GM21528 (cell line): ENCODE data around the gene SHPK.
A peak's percentile ranks its signal among the peaks of the same experiment; 100 is the strongest.

Experiments used
- ATAC-seq: cut with Tn5 transposase; IDR thresholded peaks from one replicate; pipeline ENCODE4 v1.9.1; 2021; ENCODE audit warnings: mild to moderate bottlenecking, moderate library complexity; ENCODE audit not compliant: unreplicated experiment, low FRiP score

SHPK gene

GRCh38 chr17:3636154-3636907, at the start of gene SHPK, which contains the start of gene CTNS:
Gene SHPK (minus strand): TSS chr17:3636250. CDS start chr17:3636219, 31 bp downstream.
Gene CTNS (plus strand): TSS chr17:3636760. CDS start chr17:3640207, 3,447 bp downstream.
- ATAC-seq: peak; percentile 91

GRCh38 chr17:3685174-3685573, 49.1 kb upstream of the SHPK start:
- ATAC-seq: no peak

GRCh38 chr17:3683054-3683511, 47.0 kb upstream of the SHPK start:
- ATAC-seq: peak; percentile 61

- ATAC-seq: no peak
Observed at GRCh38 chr17:3682033-3682432, 46.0 kb upstream of the SHPK start.

GRCh38 chr17:3681565-3681964, 45.5 kb upstream of the SHPK start:
- ATAC-seq: no peak

GRCh38 chr17:3681057-3681456, 45.0 kb upstream of the SHPK start:
- no peak for ATAC-seq

- ATAC-seq: no peak
Observed at GRCh38 chr17:3679531-3680126, 43.6 kb upstream of the SHPK start.

- no peak for ATAC-seq
Observed at GRCh38 chr17:3678821-3679530, 42.9 kb upstream of the SHPK start.

- no peak for ATAC-seq
Observed at GRCh38 chr17:3678095-3678820, 42.2 kb upstream of the SHPK start.

- ATAC-seq: no peak
Observed at GRCh38 chr17:3675886-3676285, 39.8 kb upstream of the SHPK start.

GRCh38 chr17:3672571-3672970, 36.5 kb upstream of the SHPK start:
- no peak for ATAC-seq

GRCh38 chr17:3669548-3669947, 33.5 kb upstream of the SHPK start:
- no peak for ATAC-seq

- ATAC-seq: peak; percentile 13
Observed at GRCh38 chr17:3669085-3669347, 33.0 kb upstream of the SHPK start.

- peak; percentile 86 for ATAC-seq
Observed at GRCh38 chr17:3668279-3669084, 32.4 kb upstream of the SHPK start, which contains the start of the genes EMC6 and TAX1BP3. Gene EMC6 (plus strand): TSS chr17:3668812. CDS start chr17:3669147, 335 bp downstream. Gene TAX1BP3 (minus strand): TSS chr17:3668578. CDS start chr17:3668526, 52 bp downstream.

- ATAC-seq: peak; percentile 11
Observed at GRCh38 chr17:3667366-3668278, 31.6 kb upstream of the SHPK start.

GRCh38 chr17:3666516-3666915, 30.5 kb upstream of the SHPK start:
- ATAC-seq: no peak

GRCh38 chr17:3665834-3666233, 29.8 kb upstream of the SHPK start:
- ATAC-seq: no peak

GRCh38 chr17:3663102-3664011, 27.3 kb upstream of the SHPK start:
- ATAC-seq: no peak
